Eye (tissue), 1 donor: ENCODE measurements around the gene PDIA2.
A peak's percentile ranks its signal among the peaks of the same experiment; 100 is the strongest.
"Not testable (repeated sequence)": the region's sequence is repeated elsewhere in the genome, so short reads cannot be mapped to it uniquely, and the experiment has no call there.

Source experiments
- DNase-seq: peaks from one replicate; pipeline ENCODE4 v3.0.0-alpha.2; 2015

Gene PDIA2

DNA sequence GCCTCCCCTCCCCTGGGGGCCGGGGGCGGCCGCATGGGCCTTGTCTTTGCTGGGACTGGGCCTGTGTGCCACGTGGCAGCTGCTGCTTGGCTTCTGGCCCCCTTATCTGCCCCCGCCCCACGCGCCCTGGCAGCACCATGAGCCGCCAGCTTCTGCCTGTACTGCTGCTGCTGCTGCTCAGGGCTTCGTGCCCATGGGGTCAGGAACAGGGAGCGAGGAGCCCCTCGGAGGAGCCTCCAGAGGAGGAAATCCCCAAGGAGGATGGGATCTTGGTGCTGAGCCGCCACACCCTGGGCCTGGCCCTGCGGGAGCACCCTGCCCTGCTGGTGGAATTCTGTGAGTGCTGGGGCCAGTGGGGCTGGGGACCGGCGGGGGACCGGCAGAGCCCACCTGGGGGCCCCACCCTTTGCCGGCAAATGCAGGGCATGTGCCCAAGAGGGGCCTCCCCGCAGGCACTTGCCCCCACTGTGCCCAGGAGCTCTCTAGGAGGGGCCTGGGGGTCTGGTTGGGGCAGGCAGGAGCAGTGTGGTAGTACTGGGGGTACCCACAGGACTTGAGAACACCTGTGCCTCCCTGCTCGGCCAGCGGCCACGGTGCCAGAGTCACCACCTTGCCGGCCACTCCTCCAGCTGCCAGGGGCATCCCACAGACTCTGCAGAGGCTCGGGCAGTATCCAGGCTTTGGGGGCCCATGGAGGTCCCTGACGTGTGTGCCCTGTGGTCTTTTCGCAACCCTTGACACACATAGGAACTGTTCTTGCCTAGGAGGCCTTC, at the start of gene PDIA2:
Gene PDIA2 (plus strand): TSS at position 132 of the 773 bp plus-strand sequence. CDS start 6 bp downstream, at position 138.
- DNase-seq, result no peak

- DNase-seq, result peak; percentile 98
Measured at GRCh38 chr16:234468-235305, 48.3 kb upstream of the PDIA2 start, which contains the start of gene FAM234A. Gene FAM234A (plus strand): TSS chr16:234821. CDS start chr16:254414, 19,593 bp downstream.

DNA sequence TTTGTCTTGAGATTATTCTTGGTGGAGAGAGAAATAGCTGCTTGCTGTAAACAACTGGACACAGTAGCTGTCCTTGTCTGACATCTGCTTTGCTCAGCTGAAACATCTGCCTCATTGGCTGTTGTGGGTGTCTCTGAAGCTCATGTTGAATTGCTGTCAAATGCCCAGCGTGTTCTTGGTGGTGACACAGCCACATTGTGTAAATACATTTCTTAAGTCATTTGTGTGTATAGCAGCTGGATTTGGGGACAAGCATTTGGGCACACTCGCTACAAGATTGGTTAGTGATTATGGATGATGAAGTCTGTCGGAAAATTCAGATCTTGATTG, 43.1 kb upstream of the PDIA2 start:
- no peak for DNase-seq

DNA sequence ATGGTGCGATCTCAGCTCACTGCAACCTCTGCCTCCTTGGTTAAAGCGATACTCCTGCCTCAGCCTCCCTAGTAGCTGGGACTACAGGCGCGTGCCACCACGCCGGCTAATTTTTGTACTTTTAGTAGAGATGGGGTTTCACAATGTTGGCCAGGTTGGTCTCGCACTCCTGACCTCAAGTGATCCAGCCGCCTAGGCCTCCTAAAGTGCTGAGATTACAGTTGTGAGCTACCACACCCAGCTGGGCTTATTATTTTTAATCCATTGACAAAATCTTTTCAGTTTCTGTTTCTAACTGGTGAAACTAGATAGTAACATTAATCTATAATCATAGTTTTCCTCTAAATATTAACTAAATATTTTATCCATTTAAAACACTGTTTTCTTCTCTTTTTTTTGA, 42.4 kb upstream of the PDIA2 start:
- no peak for DNase-seq

DNA sequence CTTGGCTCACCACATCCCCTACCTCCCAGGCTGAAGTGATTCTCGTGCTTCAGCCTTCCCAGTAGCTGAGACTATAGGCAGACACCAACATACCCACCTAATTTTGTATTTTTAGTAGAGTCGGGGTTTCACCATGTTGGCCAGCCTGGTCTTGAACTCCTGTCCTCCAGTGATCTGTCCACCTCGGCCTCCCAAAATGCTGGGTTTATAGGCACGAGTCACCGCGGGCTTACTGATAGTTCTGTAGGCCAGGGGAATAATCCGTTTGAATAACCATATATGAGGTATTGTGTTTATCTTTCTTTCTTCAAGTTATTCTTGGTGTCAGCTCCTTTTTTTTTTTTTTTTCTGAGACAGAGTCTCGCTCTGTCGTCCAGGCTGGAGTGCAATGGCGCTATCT, 40.7 kb upstream of the PDIA2 start:
- DNase-seq, result no peak

DNA sequence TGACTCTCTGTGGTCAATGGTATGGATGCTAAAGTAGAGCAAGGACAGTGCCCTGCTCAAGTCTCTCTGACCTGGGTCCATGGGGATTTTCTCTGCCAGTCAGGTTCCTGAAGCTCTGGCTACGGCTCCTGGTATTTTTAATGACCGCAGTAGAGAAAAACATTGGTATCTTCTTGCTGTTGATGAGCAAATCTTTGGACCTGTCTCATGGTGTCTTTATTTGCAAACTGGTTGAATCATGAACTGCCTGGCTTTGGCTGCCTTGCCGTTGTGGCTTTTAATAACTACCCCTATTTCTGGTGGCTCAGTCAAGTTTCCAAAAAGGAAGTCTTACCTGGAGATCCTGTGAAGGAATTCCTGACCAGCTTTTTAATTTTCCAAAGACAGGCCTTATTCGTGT, 39.6 kb upstream of the PDIA2 start:
- no peak for DNase-seq

DNA sequence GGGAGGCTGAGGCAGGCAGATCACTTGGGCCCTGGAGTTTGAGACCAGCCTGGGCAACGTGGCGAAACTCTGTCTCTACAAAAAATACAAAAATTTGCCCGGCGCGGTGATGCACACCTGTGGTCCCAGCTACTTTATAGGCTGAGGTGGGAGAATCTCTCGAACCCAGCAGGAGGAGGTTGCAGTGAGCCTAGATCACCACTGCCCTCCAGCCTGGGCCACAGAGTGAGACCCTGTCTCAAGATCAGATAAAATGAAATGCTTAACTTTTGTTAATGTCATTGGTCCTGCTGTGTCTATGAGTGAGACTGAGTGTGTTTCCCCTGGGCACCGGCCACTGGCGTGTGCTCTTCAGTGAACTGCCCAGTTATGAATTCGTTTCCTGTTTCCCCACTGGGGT, 37.9 kb upstream of the PDIA2 start:
- no peak for DNase-seq

DNA sequence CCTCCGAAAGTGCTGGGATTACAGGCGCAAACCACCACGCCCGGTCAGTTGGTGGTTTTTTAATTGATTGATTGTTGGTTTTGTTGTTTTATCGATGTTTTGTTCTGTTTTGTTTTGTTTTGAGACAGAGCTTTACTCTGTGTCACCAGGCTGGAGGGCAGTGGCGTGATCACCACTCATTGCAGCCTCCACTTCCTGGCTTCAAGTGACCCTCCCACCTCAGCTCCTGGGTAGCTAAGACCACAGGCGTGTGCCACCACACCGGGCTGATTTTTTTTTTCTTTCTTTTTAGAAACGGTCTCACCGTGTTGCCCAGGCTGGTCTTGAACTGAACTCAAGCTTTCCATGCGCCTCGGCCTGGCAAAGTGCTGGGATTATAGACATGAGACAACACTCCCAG, 35.9 kb upstream of the PDIA2 start:
- DNase-seq, result no peak

DNA sequence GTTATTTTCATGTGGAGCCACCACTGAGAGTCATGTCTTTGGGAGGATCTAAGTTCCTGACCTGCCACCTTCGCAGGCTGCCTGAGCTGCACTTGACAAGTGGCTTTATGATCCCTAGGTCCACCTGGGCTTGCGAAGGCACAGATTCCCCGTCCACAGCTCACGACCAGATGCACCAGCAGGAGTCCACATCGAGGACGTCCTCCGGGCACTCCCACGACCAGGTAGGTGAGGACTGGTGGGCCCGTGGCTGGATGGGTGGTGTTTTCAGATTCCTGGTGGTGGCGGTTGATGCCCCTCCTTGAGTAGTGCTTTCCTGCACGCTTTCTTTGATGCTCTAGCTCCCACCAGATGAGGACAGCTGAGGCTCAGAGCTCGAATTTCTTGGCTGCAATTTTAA, 33.5 kb upstream of the PDIA2 start:
- DNase-seq, result no peak

- no peak for DNase-seq
Measured at GRCh38 chr16:252366-253337, 30.3 kb upstream of the PDIA2 start.

DNA sequence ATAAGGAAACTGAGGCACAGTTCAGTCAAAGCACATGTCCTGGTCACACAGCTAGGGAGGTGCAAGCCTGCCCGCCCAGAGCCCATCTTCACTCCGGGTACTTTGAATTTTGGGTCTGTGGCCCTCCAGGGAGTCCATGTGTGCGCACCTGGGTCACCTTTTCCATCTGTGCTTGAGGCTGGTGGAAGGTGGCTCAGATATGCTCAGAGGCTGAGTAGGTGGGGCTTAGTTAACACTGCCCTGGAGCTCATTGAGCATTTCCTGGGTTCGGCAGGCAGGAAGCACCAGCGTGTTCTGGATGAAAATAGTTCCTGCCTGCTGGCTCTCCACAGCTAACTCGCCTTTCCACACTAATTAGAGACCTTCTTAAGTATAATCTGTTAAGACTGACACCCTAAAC, 29.1 kb upstream of the PDIA2 start:
- no peak for DNase-seq

DNA sequence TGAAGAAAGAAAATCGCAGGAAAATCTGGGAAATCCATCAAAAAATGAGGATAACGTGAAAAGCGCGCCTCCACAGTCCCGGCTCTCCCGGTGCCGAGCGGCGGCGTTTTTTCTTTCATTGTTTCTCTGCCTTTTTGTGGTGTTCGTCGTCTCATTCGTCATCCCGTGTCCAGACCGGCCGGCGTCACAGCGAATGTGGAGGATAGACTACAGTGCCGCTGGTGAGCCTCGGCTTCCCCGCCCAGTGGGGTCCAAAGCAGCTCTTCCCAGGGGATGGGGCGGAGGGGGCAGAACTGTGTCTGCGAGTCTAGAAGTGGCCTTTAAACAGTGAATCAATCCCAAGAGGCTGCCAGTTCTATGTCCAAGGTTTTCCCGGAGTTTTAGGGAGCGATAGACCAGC, 28.5 kb upstream of the PDIA2 start:
- DNase-seq, result no peak

- DNase-seq, result no peak
Measured at GRCh38 chr16:255183-255582, 27.8 kb upstream of the PDIA2 start.

DNA sequence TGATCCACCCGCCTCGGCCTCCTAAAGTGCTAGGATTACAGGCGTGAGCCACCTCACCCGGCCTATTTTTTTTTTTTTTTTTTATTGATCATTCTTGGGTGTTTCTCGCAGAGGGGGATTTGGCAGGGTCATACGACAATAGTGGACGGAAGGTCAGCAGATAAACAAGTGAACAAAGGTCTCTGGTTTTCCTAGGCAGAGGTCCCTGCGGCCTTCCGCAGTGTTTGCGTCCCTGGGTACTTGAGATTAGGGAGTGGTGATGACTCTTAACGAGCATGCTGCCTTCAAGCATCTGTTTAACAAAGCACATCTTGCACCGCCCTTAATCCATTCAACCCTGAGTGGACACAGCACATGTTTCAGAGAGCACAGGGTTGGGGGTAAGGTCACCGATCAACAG, 24.9 kb upstream of the PDIA2 start:
- DNase-seq, result not testable (repeated sequence)

DNA sequence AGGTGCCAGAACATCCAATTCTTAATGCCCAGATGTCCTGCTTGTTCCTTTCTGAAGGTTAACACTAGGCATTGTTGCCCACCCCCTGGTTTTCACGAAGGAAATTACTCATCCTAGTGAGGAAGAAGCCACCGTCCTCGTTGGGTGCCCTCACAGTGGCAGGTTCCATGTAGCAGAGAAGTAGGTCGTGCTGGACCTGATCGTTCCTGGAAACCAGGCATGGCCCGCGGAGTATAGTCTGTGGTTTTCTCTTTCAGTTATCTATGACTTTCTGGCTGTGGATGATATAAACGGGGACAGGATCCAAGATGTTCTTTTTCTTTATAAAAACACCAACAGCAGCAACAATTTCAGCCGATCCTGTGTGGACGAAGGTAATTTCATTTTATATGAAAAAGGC, 23.7 kb upstream of the PDIA2 start:
- DNase-seq, result no peak

DNA sequence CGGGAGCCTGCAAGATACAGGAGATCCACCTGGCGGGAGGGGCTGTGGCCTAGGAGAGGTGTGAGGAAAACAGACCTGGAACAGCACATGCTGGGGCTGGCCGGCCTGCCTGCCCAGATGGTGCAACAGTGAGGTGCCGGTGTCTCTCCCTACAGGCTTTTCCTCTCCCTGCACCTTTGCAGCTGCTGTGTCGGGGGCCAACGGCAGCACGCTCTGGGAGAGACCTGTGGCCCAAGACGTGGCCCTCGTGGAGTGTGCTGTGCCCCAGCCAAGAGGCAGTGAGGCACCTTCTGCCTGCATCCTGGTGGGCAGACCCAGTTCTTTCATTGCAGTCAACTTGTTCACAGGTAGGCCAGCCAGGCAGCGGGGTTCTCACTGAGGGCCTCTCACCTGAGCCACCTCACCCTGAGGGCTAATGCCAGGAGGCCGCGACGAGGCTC, 23.1 kb upstream of the PDIA2 start:
- no peak for DNase-seq

GRCh38 chr16:260326-260725, 22.6 kb upstream of the PDIA2 start:
- no peak for DNase-seq

- no peak for DNase-seq
Measured at GRCh38 chr16:261031-261691, 21.8 kb upstream of the PDIA2 start.

- DNase-seq, result no peak
Measured at GRCh38 chr16:262121-262745, 20.7 kb upstream of the PDIA2 start.

- no peak for DNase-seq
Measured at GRCh38 chr16:263182-263774, 19.7 kb upstream of the PDIA2 start.

DNA sequence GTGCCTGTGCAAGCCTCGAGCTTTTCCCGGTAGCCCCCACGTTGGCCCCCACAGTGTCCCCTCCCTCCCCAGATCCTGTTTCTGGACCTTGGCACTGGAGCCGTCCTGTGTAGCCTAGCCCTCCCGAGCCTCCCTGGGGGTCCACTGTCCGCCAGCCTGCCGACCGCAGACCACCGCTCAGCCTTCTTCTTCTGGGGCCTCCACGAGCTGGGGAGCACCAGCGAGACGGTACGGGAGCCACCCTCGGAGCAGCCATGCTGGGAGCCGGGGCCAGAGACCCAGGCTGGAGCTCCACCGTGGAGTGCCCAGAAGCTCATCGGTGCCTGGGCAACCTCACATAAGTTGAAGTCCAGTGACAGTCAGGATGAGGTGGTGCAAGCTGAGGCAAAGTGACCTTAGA, 19.0 kb upstream of the PDIA2 start:
- no peak for DNase-seq
